ENCODE measurements around the gene SGPP2. TPM values are rescaled to one million over a fixed set of nuclear protein-coding genes. Genes with fewer than 3 reads are reported as not detected.

SGPP2 gene
- total RNA-seq, 4 donors from 2014 or later, result 33.6 to 66.0 (median 49.4) TPM

DNA sequence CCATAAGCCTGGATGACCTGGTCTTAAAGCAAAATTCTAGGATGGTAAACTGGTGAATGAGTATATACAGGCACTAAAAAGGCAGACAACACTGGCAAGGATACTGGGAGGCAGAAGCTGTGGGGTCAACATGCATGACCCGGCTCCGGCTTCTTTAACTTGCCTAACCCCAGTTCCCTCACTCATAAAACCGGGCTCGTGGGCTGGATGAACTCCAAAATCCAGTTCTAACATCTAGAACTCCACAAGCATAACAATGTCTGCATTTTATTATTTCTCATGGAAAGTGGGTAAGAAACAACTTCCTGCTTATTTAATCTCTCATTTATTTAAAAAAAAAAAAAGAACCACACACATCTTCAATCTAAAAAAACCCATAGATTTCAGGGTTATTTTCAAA lies 174.3 kb downstream of the SGPP2 start:
- WGBS, 2 donors, result 80 to 84% methylated on average over 4 of the region's 4 CpGs
- H3K27me3 ChIP-seq, result no peaks in the 10 kb centered on the region
- H3K4me1 ChIP-seq, result no peaks in the 10 kb centered on the region
- H3K27ac ChIP-seq, result no peak overlapping the region
- H3K4me3 ChIP-seq, result no peak overlapping the region
- H3K36me3 ChIP-seq, result peaks cover 0 to 58% (median 0%) of the 10 kb centered on the region in 3 donors
- no peaks in the 10 kb centered on the region for H3K9me3 ChIP-seq
- intact Hi-C loops (cut with DNase I), result no loop called here
- TF ChIP-seq POLR2A (IDR thresholded peaks at IDR 0.05) (no peak), CTCF (IDR thresholded peaks at IDR 0.05) (no peak)
- DNase-seq, result no peak

DNA sequence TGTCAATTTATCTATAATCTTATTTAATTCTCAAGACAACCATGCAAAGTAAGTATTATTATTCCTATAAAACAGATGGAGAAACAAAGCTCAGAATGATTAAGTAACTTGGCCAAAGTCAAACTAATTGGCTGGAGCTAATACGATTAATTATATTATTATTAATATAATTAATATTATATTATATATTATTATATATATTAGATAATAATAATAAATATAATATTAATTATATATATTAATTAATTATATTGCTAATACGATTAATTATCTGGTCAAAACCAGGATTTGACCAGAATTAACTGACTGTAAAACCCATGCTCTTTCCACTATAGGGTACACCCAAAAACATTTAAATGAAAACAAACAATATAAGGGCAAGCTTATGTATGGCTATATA lies 179.2 kb downstream of the SGPP2 start:
- no peak overlapping the region for H3K4me3 ChIP-seq
- DNase-seq, result no peak
- no peaks in the 10 kb centered on the region for H3K4me1 ChIP-seq
- WGBS, 2 donors, result 97 to 100% methylated on average over 2 of the region's 2 CpGs
- H3K27ac ChIP-seq, result no peak overlapping the region
- H3K9me3 ChIP-seq, result no peaks in the 10 kb centered on the region
- H3K27me3 ChIP-seq, result no peaks in the 10 kb centered on the region
- intact Hi-C loops (cut with DNase I), result no loop called here
- TF ChIP-seq CTCF (IDR thresholded peaks at IDR 0.05), result no peak
- TF ChIP-seq POLR2A (IDR thresholded peaks at IDR 0.05), result no peak
- H3K36me3 ChIP-seq, result peaks cover 0 to 48% (median 0%) of the 10 kb centered on the region in 3 donors

DNA sequence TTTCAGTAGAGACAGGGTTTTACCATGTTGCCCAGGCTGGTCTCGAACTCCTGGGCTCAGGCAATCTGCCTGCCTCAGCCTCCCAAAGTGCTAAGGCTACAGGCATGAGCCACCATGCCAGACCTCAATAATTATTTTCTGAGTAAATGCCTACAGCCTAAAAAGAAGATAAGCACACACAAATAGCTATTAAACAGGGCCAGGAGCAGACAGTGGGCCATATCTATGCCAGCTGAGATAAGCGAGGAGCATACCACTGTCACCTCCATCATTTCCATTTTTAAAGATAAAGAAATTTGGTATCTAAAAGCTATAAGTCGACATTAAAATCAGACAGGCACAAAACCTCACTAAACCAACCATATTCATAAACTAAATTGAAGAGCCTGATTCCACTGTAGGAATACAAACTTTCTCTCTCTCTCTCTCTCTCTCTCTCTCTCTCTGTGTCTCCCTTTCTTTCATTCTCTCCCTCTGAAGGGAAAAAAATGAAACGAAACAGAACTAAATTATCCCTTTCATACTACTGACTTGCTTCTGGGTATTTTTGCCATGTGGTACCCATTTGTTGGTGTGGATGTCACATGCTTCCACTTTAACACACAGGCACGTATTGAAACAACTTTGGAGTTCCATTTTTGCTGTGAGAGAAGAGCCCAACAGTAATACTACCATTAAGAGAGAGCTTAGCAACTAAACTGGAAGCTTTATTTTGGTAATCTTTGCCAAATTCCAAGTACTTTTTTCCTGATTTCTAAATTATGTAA lies 180.6 kb downstream of the SGPP2 start:
- Histone ChIP-seq H3K36me3 (peaks cover 0 to 46% (median 0%) of the 10 kb centered on the region in 3 donors), H3K4me1 (no peaks in the 10 kb centered on the region), H3K4me3 (no peak overlapping the region), H3K27ac (no peak overlapping the region), H3K27me3 (no peaks in the 10 kb centered on the region), H3K9me3 (no peaks in the 10 kb centered on the region)
- DNase-seq, result no peak
- WGBS, 2 donors, result 92 to 95% methylated on average over 5 of the region's 5 CpGs
- intact Hi-C loops (cut with DNase I), result no loop called here
- no peak for TF ChIP-seq CTCF (IDR thresholded peaks at IDR 0.05)
- TF ChIP-seq POLR2A (IDR thresholded peaks at IDR 0.05), result no peak

GRCh38 chr2:222606306-222606705 lies 182.0 kb downstream of the SGPP2 start:
- WGBS, 2 donors, result 97 to 98% methylated on average over 3 of the region's 3 CpGs

More at GRCh38 chr2:222606306-222606705, 182.0 kb downstream of the SGPP2 start:
- H3K27ac ChIP-seq, result no peak overlapping the region
- DNase-seq, result no peak
- H3K4me1 ChIP-seq, result no peaks in the 10 kb centered on the region
- TF ChIP-seq CTCF (IDR thresholded peaks at IDR 0.05) (no peak), POLR2A (IDR thresholded peaks at IDR 0.05) (no peak)
- intact Hi-C loops (cut with DNase I), result no loop called here
- H3K9me3 ChIP-seq, result no peaks in the 10 kb centered on the region
- H3K27me3 ChIP-seq, result no peaks in the 10 kb centered on the region
- H3K36me3 ChIP-seq, result peaks cover 0 to 53% (median 0%) of the 10 kb centered on the region in 3 donors
- no peak overlapping the region for H3K4me3 ChIP-seq
